ENCODE measurements around the gene TMED4.
A peak's percentile ranks its signal among the peaks of the same experiment; 100 is the strongest.
"Not testable (repeated sequence)": the region's sequence is repeated elsewhere in the genome, so short reads cannot be mapped to it uniquely, and the experiment has no call there.

Gene TMED4

DNA sequence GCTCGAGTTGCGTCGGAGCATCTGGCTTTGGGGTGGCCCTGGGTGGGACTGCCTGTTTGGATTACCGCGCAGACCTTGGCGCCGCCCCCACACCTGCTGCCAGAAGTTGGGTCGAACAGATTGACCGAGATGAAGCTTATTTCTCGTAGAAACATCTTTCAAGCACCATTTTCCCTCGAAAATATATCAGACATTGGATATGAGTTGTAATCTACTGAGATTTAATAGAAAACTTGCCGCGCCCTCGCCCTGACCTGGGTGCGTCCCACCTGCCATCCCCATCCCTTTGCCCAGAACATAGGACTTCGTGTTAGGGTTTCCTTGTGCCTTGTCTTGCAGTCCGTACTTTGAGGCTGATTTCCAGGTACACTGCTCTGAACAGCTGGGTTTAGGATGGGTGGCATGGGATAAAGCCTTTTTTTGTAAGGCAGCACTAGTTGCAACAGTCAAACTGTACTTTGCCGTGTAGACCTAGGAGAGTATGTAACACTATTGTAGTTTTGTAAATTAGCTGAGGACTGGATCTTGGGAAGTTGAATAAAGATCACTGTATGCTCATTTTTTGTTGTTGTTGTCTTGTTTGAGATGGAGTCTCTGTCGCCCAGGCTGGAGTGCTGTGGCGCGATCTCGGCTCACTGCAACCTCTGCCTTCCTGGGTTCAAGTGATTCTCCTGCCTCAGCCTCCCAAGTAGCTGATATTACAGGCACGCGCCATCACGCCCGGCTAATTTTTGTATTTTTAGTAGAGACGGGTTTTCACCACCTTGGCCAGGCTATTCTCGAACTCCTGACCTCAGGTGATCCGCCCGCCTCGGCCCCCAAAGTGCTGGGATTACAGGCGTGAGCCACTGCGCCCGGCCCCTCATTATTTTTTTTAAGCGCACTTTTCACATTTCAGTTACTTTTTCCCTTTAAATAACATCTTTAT lies 25.4 kb upstream of the TMED4 start:
- DNase-seq (ENCODE audit: low read depth), result no peak

DNA sequence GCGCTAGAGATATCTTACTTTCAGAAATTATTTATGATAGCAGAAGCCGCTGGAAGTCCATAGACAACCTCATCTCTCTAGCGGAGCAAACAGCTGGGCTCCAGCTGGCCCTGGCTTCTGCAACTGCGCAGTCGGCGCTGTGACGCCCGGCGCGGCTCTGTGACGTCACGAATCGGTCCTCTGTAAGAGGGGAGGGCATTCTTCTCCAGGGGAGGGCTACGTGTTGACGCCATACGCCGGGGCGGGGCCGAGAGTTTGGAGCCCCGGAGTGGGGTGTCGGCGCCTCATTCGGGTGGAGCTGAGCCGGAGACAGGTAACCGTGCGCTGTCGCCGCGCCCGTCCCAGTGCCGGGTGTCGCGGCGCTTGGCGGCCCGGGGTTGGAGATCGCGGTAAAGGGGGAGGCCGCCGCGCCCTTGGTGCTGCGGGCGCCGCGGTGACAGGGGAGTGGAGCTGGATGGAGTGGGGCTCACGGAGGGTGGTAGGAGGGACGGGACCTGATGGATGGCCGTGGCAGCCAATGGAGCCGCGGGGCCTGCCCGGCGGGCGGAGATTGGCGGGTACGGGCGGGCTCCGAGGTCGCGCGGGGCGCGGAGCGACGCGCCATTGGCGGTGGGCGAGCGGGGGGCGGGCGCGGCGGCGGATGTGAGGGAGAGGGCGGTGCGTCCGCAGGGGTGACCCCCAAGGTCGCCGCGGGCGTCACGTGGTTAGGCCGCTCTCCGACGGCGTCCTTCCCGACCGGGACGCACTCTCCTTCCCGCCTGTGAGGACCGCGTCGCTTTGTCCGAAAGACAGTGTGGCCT lies 24.5 kb upstream of the TMED4 start, which contains the start of gene OGDH:
OGDH (plus strand) TSS at position 287 of the 800 bp plus-strand sequence. CDS start 17,717 bp downstream, outside the sequence.
- DNase-seq (ENCODE audit: low read depth), result peak; percentile 81

DNA sequence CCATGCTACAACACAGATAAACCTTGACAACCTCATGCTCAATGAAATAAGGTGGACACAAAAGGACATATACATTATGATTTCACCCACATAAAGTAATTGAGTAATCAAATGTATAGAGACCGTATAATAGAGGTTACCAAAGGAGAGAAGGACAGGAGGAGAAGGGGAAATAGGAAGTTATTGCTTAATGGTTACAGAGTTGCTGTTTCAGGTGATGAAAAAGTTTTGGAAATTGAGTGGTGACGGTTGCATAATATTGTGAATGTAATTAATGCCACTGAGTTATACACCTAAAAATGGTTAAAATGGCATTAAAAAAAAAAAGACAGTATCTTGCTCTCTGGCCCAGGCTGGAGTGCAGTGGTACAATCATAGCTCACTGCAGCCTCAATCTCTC lies 22.9 kb upstream of the TMED4 start:
- no peak for DNase-seq (ENCODE audit: low read depth)

DNA sequence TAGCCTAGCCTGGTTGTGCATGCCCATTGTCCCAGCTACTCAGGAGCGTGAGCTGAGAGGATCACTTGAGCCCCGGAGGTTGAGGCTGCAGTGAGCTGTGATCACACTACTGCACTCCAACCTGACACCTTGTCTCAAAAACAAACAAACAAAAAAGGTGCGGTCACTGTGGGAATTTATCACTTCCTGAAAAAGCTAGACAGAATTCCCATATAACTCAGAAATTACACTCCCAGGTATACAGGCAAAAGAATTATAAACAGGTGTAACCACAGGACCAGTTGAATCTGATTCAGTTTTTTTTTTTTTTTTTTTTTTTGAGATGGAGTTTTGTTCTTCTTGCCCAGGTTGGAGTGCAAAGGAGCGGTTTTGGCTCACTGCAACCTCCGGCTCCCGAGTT lies 21.2 kb upstream of the TMED4 start:
- DNase-seq (ENCODE audit: low read depth), result no peak

DNA sequence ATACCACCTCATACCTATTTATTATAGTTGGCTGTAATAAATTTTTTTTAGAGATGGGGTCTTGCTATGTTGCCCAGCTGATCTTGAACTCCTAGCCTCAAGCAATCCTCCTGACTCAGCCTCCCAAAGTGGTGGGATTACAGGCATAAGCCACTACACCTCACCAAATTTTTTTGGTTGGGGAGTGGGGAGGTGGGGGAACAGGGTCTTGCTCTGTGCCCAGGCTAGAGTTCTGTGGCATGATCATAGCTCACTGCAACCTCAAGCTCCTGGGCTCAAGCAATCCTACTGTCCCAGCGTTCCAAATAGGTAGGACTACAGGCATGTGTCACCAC lies 20.5 kb upstream of the TMED4 start:
- DNase-seq (ENCODE audit: low read depth), result no peak

DNA sequence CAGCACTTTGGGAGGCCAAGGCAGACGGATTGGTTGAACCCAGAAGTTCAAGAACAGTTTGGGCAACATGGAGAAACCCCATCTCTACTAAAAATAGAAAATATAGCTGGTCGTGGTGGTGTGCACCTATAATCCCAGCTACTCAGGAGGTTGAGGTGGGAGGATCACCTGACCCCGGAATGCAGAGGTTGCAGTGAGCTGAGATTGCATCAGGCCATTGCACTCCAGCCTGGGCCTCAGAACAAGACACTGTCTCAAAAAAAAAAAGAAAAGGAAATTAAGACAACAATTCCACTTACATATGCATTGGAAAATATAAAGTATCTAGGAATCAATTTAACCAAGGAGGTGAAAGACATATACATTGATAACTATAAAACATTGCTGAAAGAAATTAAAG lies 17.2 kb upstream of the TMED4 start:
- no peak for DNase-seq (ENCODE audit: low read depth)

DNA sequence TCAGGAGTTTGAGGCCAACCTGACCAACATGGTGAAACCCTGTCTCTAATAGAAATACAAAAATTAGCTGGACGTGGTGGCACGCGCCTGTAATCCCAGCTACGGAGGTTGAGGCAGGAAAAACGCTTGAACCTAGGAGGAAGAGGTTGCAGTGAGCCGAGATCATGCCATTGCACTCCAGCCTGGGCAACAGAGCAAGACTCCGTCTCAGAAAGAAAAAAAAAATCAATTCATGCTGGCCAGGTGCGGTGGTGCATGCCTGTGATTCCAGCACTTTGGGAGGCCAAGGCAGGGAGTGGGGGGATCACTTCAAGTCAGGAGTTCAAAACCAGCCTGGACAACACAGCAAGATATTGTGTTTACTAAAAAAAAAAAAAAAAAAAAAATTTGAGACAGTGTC lies 15.2 kb upstream of the TMED4 start:
- not testable (repeated sequence) for DNase-seq (ENCODE audit: low read depth)

DNA sequence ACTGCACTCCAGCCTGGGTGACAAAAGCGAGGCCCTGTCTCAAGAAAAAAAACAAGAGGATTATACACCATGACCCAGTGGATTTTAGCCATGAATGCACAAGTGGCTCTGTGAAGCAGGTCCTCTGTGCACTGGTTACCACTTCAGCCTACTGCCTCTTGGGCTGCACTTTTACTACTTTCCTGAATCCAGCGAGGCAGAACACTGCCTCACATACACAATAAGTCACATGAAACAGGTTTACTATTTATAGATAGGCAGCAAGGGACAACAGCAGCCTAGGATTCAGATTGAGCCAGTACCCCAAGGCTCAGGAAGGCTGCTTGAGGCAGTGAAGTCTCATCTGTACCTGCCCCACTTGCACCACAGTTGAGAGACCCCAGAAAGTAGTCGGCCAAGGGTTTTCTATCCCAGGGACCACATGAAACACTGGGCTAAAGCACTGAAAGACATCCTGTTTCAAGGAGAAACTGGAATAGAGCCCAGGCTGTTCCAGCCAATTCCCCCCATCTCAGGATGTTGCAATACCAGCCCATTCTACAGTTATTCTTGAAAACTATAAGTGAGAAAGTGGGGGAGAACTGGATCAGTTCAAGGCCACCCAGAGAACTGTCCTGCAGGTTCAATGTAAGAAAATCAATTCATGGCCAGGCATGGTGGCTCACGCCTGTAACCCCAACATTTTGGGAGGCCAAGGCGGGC lies 14.1 kb upstream of the TMED4 start:
- no peak for DNase-seq (ENCODE audit: low read depth)

DNA sequence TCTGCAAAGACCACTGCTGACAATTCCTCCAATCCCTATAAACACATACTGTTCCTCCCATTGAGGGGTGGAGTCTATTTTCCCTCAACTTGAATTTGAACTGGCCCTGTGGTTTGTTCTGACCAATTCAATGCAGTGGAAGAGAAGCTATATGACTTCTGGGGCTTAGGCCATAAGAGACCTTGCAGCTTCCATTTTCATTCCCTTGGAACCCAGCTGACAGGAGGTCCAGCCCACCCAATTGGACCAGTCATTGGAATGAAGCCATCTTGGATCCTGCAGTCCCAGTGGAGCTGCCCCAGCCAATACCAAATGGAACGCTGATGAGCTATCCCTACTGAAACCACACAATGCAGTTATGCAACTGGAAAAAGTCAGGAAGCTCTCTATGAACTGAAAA lies 8.9 kb upstream of the TMED4 start:
- no peak for DNase-seq (ENCODE audit: low read depth)

DNA sequence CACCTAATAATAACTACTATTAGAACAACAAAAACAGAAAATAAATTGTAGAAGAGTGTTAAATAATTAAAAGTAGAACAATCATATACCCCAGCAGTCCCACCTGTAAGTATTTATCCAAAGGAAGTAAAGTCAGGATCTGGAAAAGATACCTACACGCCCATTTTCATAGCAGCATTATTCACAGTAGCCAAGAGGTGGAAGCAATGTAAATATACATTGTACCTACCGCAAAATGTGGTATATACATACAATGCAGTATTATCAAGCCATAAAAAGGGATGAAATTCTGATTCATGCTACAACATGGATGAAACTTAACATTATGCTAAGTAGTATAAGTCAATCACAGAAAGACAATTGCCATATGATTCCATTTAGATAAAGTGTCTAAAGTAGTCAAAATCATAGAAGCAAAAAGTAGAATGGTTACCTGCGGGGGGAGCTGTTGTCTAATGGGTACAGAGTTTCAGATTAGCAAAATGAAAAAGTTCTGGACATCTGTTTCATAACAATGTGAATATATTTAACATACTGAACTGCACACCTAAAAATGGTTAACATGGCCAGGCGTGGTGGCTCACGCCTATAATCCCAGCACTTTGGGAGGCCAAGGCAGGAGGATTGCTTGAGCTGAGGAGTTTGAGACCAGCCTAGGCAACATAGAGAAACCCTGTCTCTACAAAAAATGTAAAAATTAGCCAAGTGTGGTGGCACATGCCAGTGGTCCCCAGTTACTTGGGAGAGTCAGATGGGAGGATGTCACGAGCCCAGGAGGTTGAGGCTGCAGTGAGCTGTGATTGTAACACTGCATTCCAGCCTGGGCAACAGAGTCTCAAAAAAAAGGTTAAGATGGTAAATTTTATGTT lies 6.0 kb upstream of the TMED4 start:
- no peak for DNase-seq (ENCODE audit: low read depth)

DNA sequence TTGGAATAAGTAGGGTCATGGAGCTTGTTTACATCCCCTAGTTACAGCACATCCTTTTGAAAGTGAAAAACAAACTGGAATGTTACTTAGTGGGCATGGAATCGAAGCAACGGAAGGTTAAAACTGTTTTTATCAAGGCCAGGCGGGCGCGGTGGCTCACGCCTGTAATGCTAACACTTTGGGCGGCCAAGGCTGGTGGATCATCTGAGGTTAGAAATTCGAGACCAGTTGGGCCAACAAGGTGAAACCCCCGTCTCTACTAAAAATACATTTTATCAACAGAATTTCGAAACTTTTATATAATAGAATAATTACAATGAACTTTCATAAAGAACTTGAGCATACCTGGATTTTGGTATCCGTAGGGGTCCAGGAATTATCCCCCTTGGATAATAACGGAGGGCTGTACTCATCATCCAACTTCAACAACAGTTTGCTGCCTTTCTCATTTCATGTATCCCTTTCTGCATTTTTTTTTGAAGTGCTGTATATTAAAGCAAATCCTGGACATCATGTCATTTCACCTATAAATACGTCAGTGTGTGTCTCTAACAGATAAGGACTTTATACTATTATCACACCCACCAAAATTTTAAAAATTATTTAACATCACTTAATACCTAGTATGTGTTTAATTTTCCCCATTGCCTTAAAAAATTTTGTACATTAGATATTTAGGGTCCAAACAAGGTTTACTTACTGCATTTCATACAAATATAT lies 1.3 kb upstream of the TMED4 start:
- no peak for DNase-seq (ENCODE audit: low read depth)

DNA sequence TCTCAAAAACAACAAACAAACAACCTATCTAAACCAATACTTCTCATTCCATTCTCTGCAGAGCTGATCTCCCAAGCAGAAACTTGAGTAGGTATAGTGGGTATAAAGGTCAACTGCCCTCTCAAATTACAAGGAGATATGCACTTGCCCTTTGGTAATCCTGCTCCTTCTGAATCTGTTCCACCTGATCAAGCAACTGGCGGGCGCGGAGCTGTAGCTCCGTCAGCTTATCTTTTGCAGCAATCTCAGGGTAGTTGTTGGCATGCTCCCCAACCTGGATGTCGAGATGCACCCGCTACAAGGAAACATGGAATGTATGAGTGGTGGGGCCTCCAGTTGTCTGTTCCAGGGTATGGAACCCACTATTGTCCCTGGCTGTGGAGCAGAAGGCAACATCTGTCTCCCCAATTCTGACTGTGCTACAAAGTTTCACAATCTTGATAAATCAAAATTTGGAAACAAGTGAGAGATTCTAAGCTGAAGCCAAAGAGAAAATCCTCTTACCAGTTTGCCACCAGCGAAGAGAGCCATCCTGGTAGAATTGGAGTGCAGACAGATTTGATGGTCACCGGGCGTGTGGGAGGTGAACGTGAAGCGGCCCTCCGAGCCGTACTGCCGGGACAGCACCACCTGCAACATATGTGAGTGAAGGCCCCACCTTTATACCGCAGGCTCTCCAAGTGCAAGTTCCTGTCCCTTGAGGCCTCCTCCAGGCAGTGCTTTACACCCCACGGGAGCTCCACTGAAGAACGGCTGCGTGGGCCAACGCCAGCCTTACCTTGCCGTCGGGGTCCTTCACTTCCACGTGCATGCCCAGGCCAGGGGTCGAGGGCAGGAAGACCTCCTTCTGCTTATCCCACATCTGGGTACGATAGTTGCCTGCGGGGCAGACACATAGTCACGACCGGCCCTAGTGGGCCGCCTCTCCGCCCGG lies 819 bp downstream of the TMED4 start:
- no peak for DNase-seq (ENCODE audit: low read depth)

DNA sequence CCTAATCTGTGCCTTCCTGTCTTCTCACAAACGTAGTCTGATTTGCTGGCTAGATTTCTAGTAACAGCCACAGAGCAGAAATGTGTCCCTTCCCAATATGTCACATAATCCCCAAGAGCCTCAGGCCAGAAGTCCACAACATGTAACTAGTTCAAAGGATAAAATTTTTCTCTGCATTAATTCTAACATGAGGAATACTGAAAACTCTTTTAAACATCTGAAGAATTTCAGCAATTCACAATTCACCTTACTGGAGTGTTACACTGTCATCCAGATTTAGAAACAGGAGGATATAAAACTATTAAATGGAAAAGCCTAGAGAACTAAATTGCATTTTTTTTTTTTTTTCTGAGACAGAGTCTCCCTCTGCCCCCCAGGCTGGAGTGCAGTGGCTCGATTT lies 5.8 kb downstream of the TMED4 start:
- no peak for DNase-seq (ENCODE audit: low read depth)

DNA sequence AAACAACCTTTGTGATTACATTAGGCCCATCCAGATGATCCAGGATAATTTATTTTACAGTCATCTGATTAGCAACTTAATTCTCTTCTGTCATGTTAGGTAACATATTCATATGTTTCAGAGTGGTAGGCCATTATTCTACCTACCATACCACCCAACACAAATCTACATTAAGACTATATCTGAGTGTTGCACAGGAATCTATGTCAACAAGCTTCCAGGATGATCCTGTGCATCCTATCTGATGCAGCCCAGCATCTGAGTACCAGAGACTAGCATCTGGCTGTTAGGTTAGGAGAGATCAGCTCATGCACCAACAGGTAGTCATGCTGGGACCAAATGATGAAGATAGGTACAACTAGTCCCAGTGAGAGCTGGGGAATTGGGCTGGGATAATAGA lies 7.0 kb downstream of the TMED4 start:
- no peak for DNase-seq (ENCODE audit: low read depth)

DNA sequence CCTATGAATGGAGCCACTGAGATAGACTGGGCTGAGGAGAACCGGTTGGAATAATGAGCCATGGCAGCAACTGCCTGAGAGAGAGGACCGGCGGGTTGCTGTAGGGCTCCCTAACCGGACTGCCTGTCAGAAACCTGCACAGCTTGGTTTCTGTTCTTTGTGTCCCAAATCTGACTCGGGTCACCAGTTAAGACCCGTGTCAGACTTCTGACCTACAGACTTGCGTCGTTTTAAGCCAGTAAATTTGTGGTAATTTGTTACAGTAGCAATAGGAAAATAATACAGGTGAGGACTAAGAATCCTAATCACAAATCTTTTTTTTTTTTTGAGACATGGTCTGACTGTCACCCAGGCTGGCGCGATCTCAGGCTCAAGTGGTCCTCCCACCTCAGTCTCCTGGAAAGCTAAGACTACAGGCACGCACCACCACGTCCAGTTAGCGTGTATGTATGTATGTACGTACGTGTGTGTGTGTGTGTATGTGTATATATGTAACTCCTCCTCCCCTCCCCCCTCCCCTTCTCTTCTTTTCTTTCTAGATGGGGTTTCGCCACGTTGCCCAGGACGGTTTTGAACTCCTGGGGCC lies 7.7 kb downstream of the TMED4 start:
- no peak for DNase-seq (ENCODE audit: low read depth)

DNA sequence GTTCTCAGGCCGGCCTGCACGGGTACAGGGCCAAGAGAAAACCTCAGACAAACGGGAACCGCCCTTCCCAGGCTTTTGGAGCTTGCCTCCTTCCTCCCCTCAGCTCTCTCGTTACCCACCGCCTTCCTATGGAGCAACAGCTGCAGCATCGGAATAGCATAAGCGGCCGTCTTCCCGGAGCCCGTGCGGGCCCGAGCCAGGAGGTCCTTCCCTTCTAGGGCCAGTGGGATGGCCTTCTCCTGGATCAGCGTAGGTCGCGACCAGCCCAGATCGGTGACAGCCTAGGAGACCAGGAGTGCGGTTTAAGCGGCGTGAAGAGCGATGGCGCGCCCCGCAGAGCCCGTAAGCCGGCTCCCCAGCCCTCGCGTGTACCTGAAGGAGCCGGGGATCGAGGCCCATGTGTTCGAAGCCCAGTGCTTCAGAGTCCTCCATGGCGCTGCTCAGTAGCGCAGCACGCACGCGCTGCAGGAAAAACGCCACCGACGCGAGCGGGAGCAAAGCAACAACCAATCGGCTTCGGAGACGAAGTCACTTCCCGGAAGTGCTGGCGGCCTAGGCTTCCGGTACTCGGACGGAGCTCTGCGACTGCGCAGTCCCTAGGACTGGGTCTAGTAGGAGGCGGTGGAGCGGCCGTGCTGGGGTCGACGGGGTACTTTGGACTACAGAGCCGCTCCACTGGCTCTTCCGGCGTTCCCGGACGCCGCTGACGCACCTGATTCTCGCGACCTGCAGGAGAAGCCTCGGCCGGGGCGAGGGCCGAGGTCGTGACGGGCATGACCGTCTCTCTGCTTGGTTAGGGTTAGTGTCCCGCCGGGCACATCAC lies 8.4 kb downstream of the TMED4 start, which contains the start of gene DDX56:
DDX56 (minus strand) TSS at position 445 of the 823 bp plus-strand sequence; CDS start at position 432, 13 bp downstream.
- DNase-seq (ENCODE audit: low read depth), result peak; percentile 76

DNA sequence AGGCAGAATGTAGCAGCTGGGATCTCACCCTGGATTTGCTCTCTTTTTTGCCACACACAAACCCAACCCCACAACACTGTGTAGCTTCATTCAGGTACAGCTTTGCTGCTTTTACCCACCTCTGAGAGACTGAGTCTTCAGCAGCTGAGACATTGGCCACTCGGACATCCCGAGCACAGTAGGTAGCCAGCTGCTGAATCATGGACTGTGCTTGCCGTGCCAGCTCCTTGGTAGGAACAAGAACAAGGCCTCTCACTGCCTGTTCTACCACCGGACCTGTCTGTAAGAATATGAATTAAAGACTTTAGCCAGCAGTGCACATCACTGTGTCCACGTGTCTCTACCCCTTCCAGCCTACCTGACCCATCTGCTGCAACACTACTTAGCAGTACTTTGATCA lies 9.3 kb downstream of the TMED4 start:
- DNase-seq (ENCODE audit: low read depth), result no peak

DNA sequence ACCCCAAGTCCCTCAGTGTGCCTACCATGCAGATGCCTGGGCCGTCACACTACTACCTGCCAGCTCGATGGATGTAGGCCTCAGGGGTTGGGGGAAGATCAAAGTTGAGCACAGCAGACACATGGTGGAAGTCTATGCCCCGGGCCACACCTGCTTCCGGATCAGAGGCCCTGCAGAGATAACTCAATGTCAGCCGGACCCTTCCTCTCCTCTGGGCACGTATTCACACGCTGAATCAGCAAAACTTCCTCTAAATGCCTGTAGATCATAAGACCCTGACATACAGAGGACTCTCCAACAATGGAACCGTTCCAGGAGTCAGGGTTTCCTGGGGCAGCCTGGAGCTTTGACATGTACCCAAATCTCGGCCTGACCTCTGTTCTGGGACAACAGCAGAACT lies 12.1 kb downstream of the TMED4 start:
- no peak for DNase-seq (ENCODE audit: low read depth)

All from GM04503 (cell line).